ENCODE results near the gene APOC4. TPM values are rescaled to one million over a fixed set of nuclear protein-coding genes. Genes with fewer than 3 reads are reported as not detected.

The APOC4 gene
- total and polyA plus RNA-seq, 12 donors = 0.67 to 4.5 (median 1.3) TPM; not detected in 5

DNA sequence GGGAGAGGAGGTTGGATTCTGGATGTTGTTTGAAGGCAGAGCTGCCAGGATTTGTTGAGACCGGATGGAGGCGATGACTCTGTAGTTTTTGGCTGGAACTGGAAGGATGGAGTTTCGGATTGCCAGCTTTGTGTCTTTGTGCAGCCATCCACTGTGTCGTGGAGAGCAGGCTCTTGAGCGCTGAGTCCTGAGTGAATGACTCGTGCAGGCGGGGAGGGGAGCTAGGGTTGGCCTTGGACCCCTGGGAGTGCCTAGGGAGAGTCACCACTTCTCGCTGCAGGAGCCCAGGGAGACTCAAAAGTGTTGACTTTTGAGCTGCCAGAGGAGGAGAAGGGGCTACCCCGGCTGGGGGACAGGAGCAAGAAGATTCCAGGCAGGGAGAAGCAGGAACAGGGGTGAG lies 47.1 kb upstream of the APOC4 start:
- Histone ChIP-seq H3K27me3 (no peaks in the 10 kb centered on the region), H3K27ac (peak overlapping the region in 4 of 5 donors; percentile 17 to 75 (median 56)), H3K4me1 (replicated peaks in 1 of 2) (peaks cover 20 to 27% of the 10 kb centered on the region in 2 donors), H3K9me3 (replicated peaks in 1 of 3) (no peaks in the 10 kb centered on the region), H3K36me3 (replicated peaks in 1 of 2) (peaks cover 0 to 51% of the 10 kb centered on the region in 2 donors), H3K4me3 (no peak overlapping the region)
- WGBS, 4 donors = 43 to 57% (median 50%) methylated on average over 9 of the region's 9 CpGs
- TF ChIP-seq, protein P1, sequence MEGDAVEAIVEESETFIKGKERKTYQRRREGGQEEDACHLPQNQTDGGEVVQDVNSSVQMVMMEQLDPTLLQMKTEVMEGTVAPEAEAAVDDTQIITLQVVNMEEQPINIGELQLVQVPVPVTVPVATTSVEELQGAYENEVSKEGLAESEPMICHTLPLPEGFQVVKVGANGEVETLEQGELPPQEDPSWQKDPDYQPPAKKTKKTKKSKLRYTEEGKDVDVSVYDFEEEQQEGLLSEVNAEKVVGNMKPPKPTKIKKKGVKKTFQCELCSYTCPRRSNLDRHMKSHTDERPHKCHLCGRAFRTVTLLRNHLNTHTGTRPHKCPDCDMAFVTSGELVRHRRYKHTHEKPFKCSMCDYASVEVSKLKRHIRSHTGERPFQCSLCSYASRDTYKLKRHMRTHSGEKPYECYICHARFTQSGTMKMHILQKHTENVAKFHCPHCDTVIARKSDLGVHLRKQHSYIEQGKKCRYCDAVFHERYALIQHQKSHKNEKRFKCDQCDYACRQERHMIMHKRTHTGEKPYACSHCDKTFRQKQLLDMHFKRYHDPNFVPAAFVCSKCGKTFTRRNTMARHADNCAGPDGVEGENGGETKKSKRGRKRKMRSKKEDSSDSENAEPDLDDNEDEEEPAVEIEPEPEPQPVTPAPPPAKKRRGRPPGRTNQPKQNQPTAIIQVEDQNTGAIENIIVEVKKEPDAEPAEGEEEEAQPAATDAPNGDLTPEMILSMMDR (IDR thresholded peaks at IDR 0.05) = no peak
- TF ChIP-seq POLR2A (IDR thresholded peaks at IDR 0.05) = no peak
- peak; percentile 68 to 86 (median 81) for DNase-seq
- intact Hi-C loops (cut with DNase I) = no loop called here

DNA sequence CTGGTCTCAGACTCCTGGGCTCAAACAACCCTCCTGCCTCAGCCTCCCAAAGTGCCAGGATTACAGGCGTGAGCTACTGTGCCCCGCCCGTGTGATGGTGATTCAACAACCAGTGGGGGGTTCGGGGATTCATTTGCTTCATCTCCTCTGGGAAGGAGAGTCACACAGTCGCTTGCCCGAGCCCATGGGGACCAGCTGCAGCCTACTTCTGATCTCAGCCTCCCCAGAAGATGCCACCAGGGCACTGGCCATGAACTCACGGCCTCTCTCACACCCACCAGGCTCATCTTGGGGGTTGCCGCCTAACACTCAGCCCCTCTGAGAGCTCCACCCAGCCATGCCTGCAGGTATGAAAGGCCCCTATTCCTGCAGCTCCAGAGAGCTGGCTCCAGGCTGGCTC lies 44.2 kb upstream of the APOC4 start:
- WGBS, 4 donors = 84 to 89% (median 86%) methylated on average over 5 to 8 of the region's 8 CpGs

DNA sequence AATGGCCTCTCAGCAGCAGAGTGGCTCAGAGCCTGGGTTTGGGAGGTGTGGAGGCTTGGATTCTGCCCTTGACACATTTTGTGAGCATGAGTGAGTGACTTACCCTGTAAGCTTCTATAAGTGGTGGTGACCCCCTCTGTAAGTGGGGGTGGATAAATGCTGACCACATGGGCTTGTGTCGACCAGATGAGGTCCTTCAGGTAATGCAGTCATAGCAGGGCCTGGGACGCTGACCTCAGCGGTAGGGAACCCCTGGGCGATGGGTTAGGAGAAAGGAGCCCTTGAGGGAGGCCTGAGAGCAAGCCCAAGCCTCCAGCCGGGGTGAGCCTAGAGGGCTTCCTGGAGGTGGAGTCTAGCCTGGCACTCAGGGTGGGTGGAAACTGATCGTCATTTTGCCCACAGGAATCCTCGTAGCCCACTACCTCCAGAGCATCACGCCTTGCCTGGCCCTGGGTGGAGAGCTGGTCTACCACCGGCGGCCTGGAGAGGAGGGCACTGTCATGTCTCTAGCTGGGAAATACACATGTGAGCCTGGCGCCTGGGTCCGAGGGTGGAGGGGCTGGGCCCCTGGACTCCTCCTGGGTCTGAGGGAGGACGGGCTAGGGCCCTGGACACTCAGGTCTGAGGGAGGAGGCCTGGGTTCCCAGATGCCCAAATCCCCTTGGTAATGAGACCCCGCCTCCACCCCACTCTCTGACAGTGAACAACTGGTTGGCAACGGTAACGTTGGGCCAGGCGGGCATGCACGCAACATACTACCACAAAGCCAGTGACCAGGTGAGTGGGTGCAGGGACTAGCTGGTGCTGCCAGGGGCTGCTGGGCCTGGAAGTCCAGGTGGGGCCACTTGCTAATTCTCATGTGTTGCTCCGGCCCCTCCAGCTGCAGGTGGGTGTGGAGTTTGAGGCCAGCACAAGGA lies 41.5 kb upstream of the APOC4 start:
- no peak for DNase-seq
- peaks cover 0 to 60% of the 10 kb centered on the region in 2 donors for H3K36me3 ChIP-seq (replicated peaks in 1 of 2)
- WGBS, 4 donors = 88 to 91% (median 90%) methylated on average over 7 to 19 of the region's 19 CpGs
- no peak overlapping the region for H3K4me3 ChIP-seq
- H3K9me3 ChIP-seq (replicated peaks in 1 of 3) = no peaks in the 10 kb centered on the region
- peaks cover 16 to 22% of the 10 kb centered on the region in 2 donors for H3K4me1 ChIP-seq (replicated peaks in 1 of 2)
- intact Hi-C loops (cut with DNase I) = loop anchor here (5.0 to 10.0 kb wide), 3 partner anchors 52 to 167 kb away; no protein-coding TSS in a partner anchor
- no peak overlapping the region for H3K27ac ChIP-seq
- H3K27me3 ChIP-seq = no peaks in the 10 kb centered on the region
- TF ChIP-seq, protein P1 (IDR thresholded peaks at IDR 0.05) = no peak
- no peak for TF ChIP-seq POLR2A (IDR thresholded peaks at IDR 0.05)

More for the DNA sequence above, 44.2 kb upstream of the APOC4 start:
- intact Hi-C loops (cut with DNase I) = no loop called here
- Histone ChIP-seq H3K9me3 (replicated peaks in 1 of 3) (no peaks in the 10 kb centered on the region), H3K27ac (no peak overlapping the region), H3K4me1 (replicated peaks in 1 of 2) (peaks cover 9 to 12% of the 10 kb centered on the region in 2 donors), H3K27me3 (no peaks in the 10 kb centered on the region), H3K4me3 (no peak overlapping the region), H3K36me3 (replicated peaks in 1 of 2) (peaks cover 0 to 79% of the 10 kb centered on the region in 2 donors)
- no peak for DNase-seq
- TF ChIP-seq, protein P1 (IDR thresholded peaks at IDR 0.05) = no peak
- no peak for TF ChIP-seq POLR2A (IDR thresholded peaks at IDR 0.05)

DNA sequence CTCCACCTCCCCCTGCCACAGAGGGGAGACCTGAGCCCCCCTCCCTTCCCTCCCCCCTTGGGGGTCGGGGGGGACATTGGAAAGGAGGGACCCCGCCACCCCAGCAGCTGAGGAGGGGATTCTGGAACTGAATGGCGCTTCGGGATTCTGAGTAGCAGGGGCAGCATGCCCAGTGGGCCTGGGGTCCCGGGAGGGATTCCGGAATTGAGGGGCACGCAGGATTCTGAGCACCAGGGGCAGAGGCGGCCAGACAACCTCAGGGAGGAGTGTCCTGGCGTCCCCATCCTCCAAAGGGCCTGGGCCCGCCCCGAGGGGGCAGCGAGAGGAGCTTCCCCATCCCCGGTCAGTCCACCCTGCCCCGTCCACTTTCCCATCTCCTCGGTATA lies 38.8 kb upstream of the APOC4 start:
- Histone ChIP-seq H3K36me3 (replicated peaks in 1 of 2) (peaks cover 0 to 36% of the 10 kb centered on the region in 2 donors), H3K4me1 (replicated peaks in 1 of 2) (peaks cover 16 to 31% of the 10 kb centered on the region in 2 donors)
- 70 to 76% (median 71%) methylated on average over 4 to 15 of the region's 15 CpGs for WGBS, 4 donors

More for the DNA sequence above, 38.8 kb upstream of the APOC4 start:
- Histone ChIP-seq H3K9me3 (replicated peaks in 1 of 3) (no peaks in the 10 kb centered on the region), H3K4me3 (no peak overlapping the region), H3K27ac (peak overlapping the region in 1 of 5 donors; percentile 83), H3K27me3 (no peaks in the 10 kb centered on the region)
- intact Hi-C loops (cut with DNase I) = loop anchor here (5.0 to 10.0 kb wide), 3 partner anchors 49 to 164 kb away; no protein-coding TSS in a partner anchor
- no peak for TF ChIP-seq POLR2A (IDR thresholded peaks at IDR 0.05)
- TF ChIP-seq, protein P1 (IDR thresholded peaks at IDR 0.05) = no peak
- DNase-seq = no peak
